Right lobe of liver (tissue), 6 donors: ENCODE measurements around the gene ACE2. TPM values are rescaled to one million over a fixed set of nuclear protein-coding genes. Genes with fewer than 3 reads are reported as not detected.
A peak's percentile ranks its signal among the peaks of the same experiment; 100 is the strongest.
"Not testable (repeated sequence)": the region's sequence is repeated elsewhere in the genome, so short reads cannot be mapped to it uniquely, and the experiment has no call there.

Source experiments
- ATAC-seq, 4 donors: fragments of 200-7000 bp; cut with Tn5 transposase; one replicate each; pipeline ENCODE4 v1.9.1; 2020; ENCODE audit warnings: mild to moderate bottlenecking in 4 of 4, moderate library complexity in 4 of 4
- DNase-seq, 3 donors: peaks; one replicate each; pipeline ENCODE4 v3.0.0-alpha.2; 2020
- H3K27ac ChIP-seq, 3 donors: fragments of 200-600 bp; one replicate each; pipeline ENCODE4 v1.8.0; 2022
- H3K27me3 ChIP-seq, 2 donors: fragments of 200-600 bp; one replicate each; pipeline ENCODE4 v1.8.0; 2022
- H3K36me3 ChIP-seq, 4 donors: fragments of 200-600 bp; sonication (generic) in 1 of 4; one replicate each; pipeline versions ENCODE4 v1.5.1 to v1.8.0; 2017 to 2022; ENCODE audit warnings: control low read depth in 1 of 4
- H3K4me1 ChIP-seq, 4 donors: fragments of 200-600 bp; sonication (generic) in 1 of 4; one replicate each; pipeline versions ENCODE4 v1.5.1 to v1.8.0; 2017 to 2022; ENCODE audit warnings: control low read depth in 1 of 4
- H3K4me3 ChIP-seq, 3 donors: fragments of 200-600 bp; one replicate each; pipeline ENCODE4 v1.8.0; 2022
- H3K9me3 ChIP-seq, 4 donors: fragments of 200-600 bp; sonication (generic) in 1 of 4; one replicate each; pipeline versions ENCODE4 v1.5.1 to v1.8.0; 2017 to 2022; ENCODE audit warnings: control low read depth in 1 of 4
- POLR2A ChIP-seq: fragments of 450-650 bp; IDR thresholded peaks from one replicate; pipeline ENCODE4 v1.6.1; 2017; ENCODE audit warnings: antibody characterized with exemption, mild to moderate bottlenecking
- WGBS: methylation state at CpG from one replicate; pipeline ENCODE4 v1.1.6; 2018; ENCODE audit warnings: low coverage, low lambda C conversion rate; ENCODE audit not compliant: insufficient coverage; ENCODE audit errors: missing lambda C conversion rate; 5-methylcytosine and 5-hydroxymethylcytosine counted together
- intact Hi-C, 2 donors: fragments of 100-400 bp; cut with DNase I; formaldehyde crosslinking; loops; one replicate each; pipeline versions ENCODE4 v1.11.2 to v1.14.1; 2022
- long read RNA-seq: library from polyadenylated mRNA; unstranded; transcript quantifications from one replicate; pipeline ENCODE4 v2.0.0, GENCODE V29; 2019
- total RNA-seq, 6 experiments: library from RNA; depleted of rRNA in 2 of 6; stranded (reverse); fragments of >200 nt in 2 of 6; fragmentation: NEBNext Ultra II Directional in 3 of 6; extraction: Animal tissue kit (Norgen Biotek cat#: 25700) in 3 of 6; gene quantifications; one replicate each; pipeline versions ENCODE4 v1.1.0 to v1.2.4, GENCODE V29; 2016 to 2023
- TF ChIP-seq, protein P1 (sequence below), 4 donors: fragments of 200-600 bp in 3 of 4; fragments of 450-650 bp in 1 of 4; IDR thresholded peaks; one replicate each; pipeline versions ENCODE4 v1.5.1 to v1.8.0; 2016 to 2022; ENCODE audit warnings: antibody characterized with exemption in 4 of 4, mild to moderate bottlenecking in 2 of 4
- donor health status: DM: no; HTN: yes; CAD: no.
- donor health status: DM: no; HTN: no; CAD: no.
- donor health status: DM: no; HTN: no; CAD: no.
- donor health status: DM: no; HTN: yes; CAD: no.
- donor health status: DM: no; HTN: yes; CAD: no.

ACE2 gene
- total RNA-seq = 1 to 10 TPM in 4 of 6 experiments, under 1 TPM in 2; 0.92 to 8.7 (median 1.4) TPM
- long read RNA-seq, partial matches to known transcripts = 0 of 2 reads
- long read RNA-seq, other reads (novel, unspliced or antisense) = 1 of 2 reads

DNA sequence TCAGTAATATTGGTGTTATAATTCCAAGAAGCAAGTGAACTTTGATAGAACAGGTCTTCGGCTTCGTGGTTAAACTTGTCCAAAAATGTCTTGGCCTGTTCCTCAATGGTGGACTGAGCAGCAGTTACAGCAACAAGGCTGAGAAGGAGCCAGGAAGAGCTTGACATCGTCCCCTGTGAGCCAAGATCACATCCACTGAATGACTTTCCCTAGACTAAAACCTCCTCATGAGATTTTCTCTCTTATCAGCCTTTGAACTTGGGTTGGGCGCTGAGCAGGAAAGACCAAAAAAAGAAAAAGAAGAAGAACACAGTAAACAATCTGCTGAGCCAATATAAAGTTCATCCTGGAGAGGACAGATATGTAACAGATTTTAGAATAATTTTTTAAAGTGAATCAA lies at the start of gene ACE2:
Gene ACE2, minus strand, starts transcription at position 216 of the 400 bp plus-strand sequence. Its CDS starts 49 bp downstream, at position 167.
- 40% methylated on average over 4 of the region's 4 CpGs for WGBS
- peak within 1 kb of the TSS in 1 of 3 donors; percentile 2 for H3K4me3 ChIP-seq
- no peaks in the 10 kb centered on the region for H3K9me3 ChIP-seq
- H3K36me3 ChIP-seq = no peaks in the 10 kb centered on the region
- H3K27me3 ChIP-seq = no peaks in the 10 kb centered on the region
- no peak for DNase-seq
- intact Hi-C loops = no loop called here
- no peak for TF ChIP-seq POLR2A
- TF ChIP-seq, protein P1, sequence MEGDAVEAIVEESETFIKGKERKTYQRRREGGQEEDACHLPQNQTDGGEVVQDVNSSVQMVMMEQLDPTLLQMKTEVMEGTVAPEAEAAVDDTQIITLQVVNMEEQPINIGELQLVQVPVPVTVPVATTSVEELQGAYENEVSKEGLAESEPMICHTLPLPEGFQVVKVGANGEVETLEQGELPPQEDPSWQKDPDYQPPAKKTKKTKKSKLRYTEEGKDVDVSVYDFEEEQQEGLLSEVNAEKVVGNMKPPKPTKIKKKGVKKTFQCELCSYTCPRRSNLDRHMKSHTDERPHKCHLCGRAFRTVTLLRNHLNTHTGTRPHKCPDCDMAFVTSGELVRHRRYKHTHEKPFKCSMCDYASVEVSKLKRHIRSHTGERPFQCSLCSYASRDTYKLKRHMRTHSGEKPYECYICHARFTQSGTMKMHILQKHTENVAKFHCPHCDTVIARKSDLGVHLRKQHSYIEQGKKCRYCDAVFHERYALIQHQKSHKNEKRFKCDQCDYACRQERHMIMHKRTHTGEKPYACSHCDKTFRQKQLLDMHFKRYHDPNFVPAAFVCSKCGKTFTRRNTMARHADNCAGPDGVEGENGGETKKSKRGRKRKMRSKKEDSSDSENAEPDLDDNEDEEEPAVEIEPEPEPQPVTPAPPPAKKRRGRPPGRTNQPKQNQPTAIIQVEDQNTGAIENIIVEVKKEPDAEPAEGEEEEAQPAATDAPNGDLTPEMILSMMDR (IDR thresholded peaks at IDR 0.05) = no peak
- H3K27ac ChIP-seq = peak within 1 kb of the TSS in 1 of 3 donors; percentile 11
- H3K4me1 ChIP-seq = peaks cover 0 to 14% (median 0%) of the 10 kb centered on the region in 4 donors
- peak in 2 of 4 donors; percentile 12 to 66 for ATAC-seq

DNA sequence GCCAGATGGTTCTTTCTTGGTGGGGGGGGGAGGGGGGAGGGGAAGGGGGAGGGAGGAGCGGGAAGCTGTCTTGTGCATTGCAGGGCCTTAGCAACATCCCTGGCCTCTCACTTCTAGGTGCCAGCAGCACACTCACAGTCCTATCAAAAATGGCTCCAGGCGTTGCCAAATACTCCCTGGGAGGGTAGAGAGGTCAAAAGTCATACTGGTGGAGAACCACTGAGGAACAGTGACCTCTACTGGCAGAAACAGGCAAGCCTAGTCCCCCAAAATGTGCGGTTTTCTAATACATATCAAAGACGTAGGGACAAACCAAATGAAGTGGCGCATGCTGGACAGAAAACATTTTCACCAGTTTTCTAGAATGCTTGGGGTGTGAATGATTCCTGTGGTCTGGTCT lies 46.8 kb upstream of the ACE2 start:
- H3K4me1 ChIP-seq, H3K4me3 ChIP-seq, DNase-seq, intact Hi-C loops, H3K27ac ChIP-seq, H3K27me3 ChIP-seq, H3K9me3 ChIP-seq, H3K36me3 ChIP-seq: not testable (repeated sequence)
- WGBS = no CpG with 5 or more reads among the region's 5 CpGs
- peak; percentile 80 to 94 (median 88) for ATAC-seq

DNA sequence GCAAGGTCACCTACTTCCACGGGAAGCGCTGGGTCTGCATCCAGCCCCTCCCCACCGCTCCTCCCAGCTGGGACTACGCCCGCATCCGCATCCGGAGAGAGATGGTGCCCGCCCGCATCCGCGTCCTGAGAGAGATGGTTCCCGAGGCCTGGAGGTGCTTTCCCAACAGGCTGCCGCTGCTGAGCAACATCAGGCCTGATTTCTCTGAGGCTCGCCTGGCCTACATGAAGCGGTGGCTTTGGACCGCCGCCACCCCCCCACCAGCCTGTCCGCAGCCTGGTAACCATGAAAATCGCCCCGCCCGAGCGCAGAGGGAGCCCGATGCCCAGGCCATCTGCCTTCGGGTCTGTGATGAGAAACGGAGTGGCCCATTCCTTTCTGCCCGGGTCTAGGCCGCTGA lies 45.8 kb upstream of the ACE2 start:
- intact Hi-C loops = no loop called here
- peak in 1 of 3 donors; percentile 40 for DNase-seq

DNA sequence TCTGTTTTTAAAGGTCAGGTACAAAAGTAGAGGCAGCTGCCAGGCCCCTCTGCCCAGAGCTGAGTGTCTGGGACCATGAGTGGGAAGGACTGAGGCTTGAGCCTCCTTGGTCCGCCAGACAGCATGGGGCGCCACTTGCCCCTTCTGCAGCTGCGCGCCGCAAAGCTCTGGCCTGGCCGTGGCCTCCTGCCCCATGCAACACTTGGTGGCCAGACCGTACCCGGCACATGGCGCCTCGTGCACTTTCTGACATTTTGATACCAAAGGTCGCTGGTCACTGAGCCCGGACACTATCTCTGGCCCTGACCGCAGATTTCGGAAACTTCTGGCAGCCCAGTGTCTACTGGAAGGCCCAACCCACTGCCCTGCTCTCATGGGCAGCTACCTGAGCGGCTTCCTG lies 45.3 kb upstream of the ACE2 start:
- DNase-seq (no peak), ATAC-seq (peak in 1 of 4 donors; percentile 25)
- Histone ChIP-seq H3K4me3 (no peak overlapping the region), H3K27ac (no peak overlapping the region), H3K36me3 (no peaks in the 10 kb centered on the region), H3K27me3 (peaks cover 0 to 3% of the 10 kb centered on the region in 2 donors), H3K4me1 (no peaks in the 10 kb centered on the region), H3K9me3 (no peaks in the 10 kb centered on the region)
- TF ChIP-seq, protein P1 (IDR thresholded peaks at IDR 0.05) = no peak
- TF ChIP-seq POLR2A = no peak
- intact Hi-C loops = no loop called here
- WGBS = no CpG with 5 or more reads among the region's 15 CpGs

More for the DNA sequence above, 45.8 kb upstream of the ACE2 start:
- no peak overlapping the region for H3K27ac ChIP-seq
- peaks cover 0 to 3% of the 10 kb centered on the region in 2 donors for H3K27me3 ChIP-seq
- no peaks in the 10 kb centered on the region for H3K9me3 ChIP-seq
- TF ChIP-seq POLR2A = no peak
- TF ChIP-seq, protein P1 (IDR thresholded peaks at IDR 0.05) = no peak
- no peak overlapping the region for H3K4me3 ChIP-seq
- no peak for ATAC-seq
- H3K36me3 ChIP-seq = no peaks in the 10 kb centered on the region
- H3K4me1 ChIP-seq = no peaks in the 10 kb centered on the region
- 80% methylated on average over 1 of the region's 27 CpGs for WGBS

DNA sequence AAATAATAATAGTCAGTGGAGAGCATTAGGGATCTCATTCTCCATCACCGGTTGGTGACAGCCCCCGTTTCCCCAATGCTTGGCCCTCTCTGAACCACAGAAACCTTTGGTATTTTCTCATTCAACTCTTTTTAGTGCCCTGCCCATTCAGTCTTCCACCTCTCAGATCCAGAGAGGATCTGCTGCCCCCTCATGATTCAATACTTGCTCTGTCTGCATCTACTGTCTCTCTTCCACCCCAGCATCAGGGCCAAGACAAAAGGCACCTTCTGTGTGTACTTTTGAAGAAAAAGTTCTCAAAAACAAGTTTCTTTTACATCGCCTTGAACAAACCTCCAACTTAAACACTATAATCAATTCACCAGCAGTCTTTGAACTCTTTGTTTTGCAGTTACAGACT lies 44.5 kb upstream of the ACE2 start:
- no peaks in the 10 kb centered on the region for H3K36me3 ChIP-seq
- no peak overlapping the region for H3K4me3 ChIP-seq
- peaks cover 0 to 3% of the 10 kb centered on the region in 2 donors for H3K27me3 ChIP-seq
- intact Hi-C loops = no loop called here
- no peak overlapping the region for H3K27ac ChIP-seq
- TF ChIP-seq POLR2A = no peak
- TF ChIP-seq, protein P1 (IDR thresholded peaks at IDR 0.05) = no peak
- H3K4me1 ChIP-seq = no peaks in the 10 kb centered on the region
- no peaks in the 10 kb centered on the region for H3K9me3 ChIP-seq
- DNase-seq (no peak), ATAC-seq (no peak)
- 90% methylated on average over 1 of the region's 3 CpGs for WGBS
